CD14-positive monocyte (primary cell): Measurements from ENCODE around the gene SLC39A7. TPM values are rescaled to one million over a fixed set of nuclear protein-coding genes. Genes with fewer than 3 reads are reported as not detected.
A peak's percentile ranks its signal among the peaks of the same experiment; 100 is the strongest.

Source experiments
- DNase-seq, 3 donors: peaks; one replicate each; pipeline ENCODE4 v3.0.0-alpha.2; 2011 to 2022
- H2AFZ ChIP-seq: 2 replicates; pipeline ENCODE4 v1.6.0; 2012; ENCODE audit warnings: mild to moderate bottlenecking, low read depth, low read length, inconsistent platforms; ENCODE audit not compliant: insufficient read depth, poor library complexity, severe bottlenecking
- H3K27ac ChIP-seq, 2 donors: 1 replicate in 1 of 2; 2 replicates in 1 of 2; pipeline ENCODE4 v1.5.1; 2012 to 2013; ENCODE audit warnings: low read length in 2 of 2, control low read depth in 1 of 2, inconsistent platforms in 1 of 2, low read depth in 1 of 2, mild to moderate bottlenecking in 1 of 2
- H3K27me3 ChIP-seq, 2 donors: one replicate each; pipeline versions ENCODE4 v1.6.0 to v1.6.1; 2011 to 2013; ENCODE audit warnings: low read length in 2 of 2; ENCODE audit not compliant: control insufficient read depth in 2 of 2, insufficient read depth in 2 of 2
- H3K36me3 ChIP-seq, 2 donors: replicated peaks in 1 of 2; 1 replicate in 1 of 2; 2 replicates in 1 of 2; pipeline versions ENCODE4 v1.5.1 to v1.6.1; 2012 to 2013; ENCODE audit warnings: low read length in 2 of 2, control low read depth in 1 of 2, inconsistent platforms in 1 of 2, mild to moderate bottlenecking in 1 of 2; ENCODE audit not compliant: insufficient read depth in 2 of 2, control insufficient read depth in 1 of 2
- H3K4me1 ChIP-seq, 2 donors: 1 replicate in 1 of 2; 2 replicates in 1 of 2; pipeline versions ENCODE4 v1.5.1 to v1.6.1; 2012 to 2013; ENCODE audit warnings: low read length in 2 of 2, control low read depth in 1 of 2, inconsistent platforms in 1 of 2, mild to moderate bottlenecking in 1 of 2, moderate library complexity in 1 of 2; ENCODE audit not compliant: insufficient read depth in 2 of 2, control insufficient read depth in 1 of 2
- H3K4me2 ChIP-seq: replicated peaks from 2 replicates; pipeline ENCODE3; 2012; ENCODE audit warnings: low read length, moderate library complexity, mild to moderate bottlenecking; ENCODE audit not compliant: poor library complexity, severe bottlenecking; ENCODE audit errors: extremely low read depth
- H3K4me3 ChIP-seq, 3 experiments: fragments of 200-600 bp in 1 of 3; sonication (generic) in 1 of 3; replicated peaks in 1 of 3; 1 replicate in 2 of 3; 2 replicates in 1 of 3; pipeline ENCODE4 v1.5.1; 2011 to 2013; ENCODE audit warnings: low read length in 3 of 3, mild to moderate bottlenecking in 3 of 3, control low read depth in 2 of 3, low read depth in 2 of 3, inconsistent platforms in 1 of 3, moderate library complexity in 1 of 3
- H3K79me2 ChIP-seq: 2 replicates; pipeline ENCODE4 v1.6.0; 2012; ENCODE audit warnings: mild to moderate bottlenecking, control low read depth, inconsistent platforms, low read length, moderate library complexity; ENCODE audit not compliant: insufficient read depth
- H3K9ac ChIP-seq: 2 replicates; pipeline ENCODE4 v1.6.0; 2017; ENCODE audit warnings: low read length, mild to moderate bottlenecking; ENCODE audit not compliant: insufficient read depth, poor library complexity, severe bottlenecking
- H3K9me3 ChIP-seq, 2 donors: replicated peaks in 1 of 2; 1 replicate in 1 of 2; 2 replicates in 1 of 2; pipeline versions ENCODE4 v1.5.1 to v1.6.1; 2012 to 2013; ENCODE audit warnings: low read length in 2 of 2, control low read depth in 1 of 2; ENCODE audit not compliant: control insufficient read depth in 1 of 2, insufficient read depth in 1 of 2
- H4K20me1 ChIP-seq: 2 replicates; pipeline ENCODE4 v1.6.0; 2012; ENCODE audit warnings: mild to moderate bottlenecking, low read length, control low read depth, moderate library complexity; ENCODE audit not compliant: insufficient read depth
- H3K27ac Mint-ChIP-seq, 7 donors: one replicate each; pipeline ENCODE4 v1.8.0; 2020; ENCODE audit warnings: mild to moderate bottlenecking in 7 of 7, mixed read lengths in 7 of 7, moderate library complexity in 6 of 7, inconsistent platforms in 2 of 7
- H3K27me3 Mint-ChIP-seq, 3 donors: one replicate each; pipeline ENCODE4 v1.8.0; 2021 to 2022; ENCODE audit warnings: low read depth in 3 of 3, mild to moderate bottlenecking in 3 of 3, mixed read lengths in 3 of 3, moderate library complexity in 3 of 3, inconsistent platforms in 1 of 3
- H3K36me3 Mint-ChIP-seq, 2 donors: one replicate each; pipeline ENCODE4 v1.8.0; 2020; ENCODE audit warnings: mixed read lengths in 2 of 2, inconsistent platforms in 1 of 2, mild to moderate bottlenecking in 1 of 2
- H3K4me1 Mint-ChIP-seq: one replicate; pipeline ENCODE4 v1.8.0; 2020; ENCODE audit warnings: mild to moderate bottlenecking, mixed read lengths
- H3K4me3 Mint-ChIP-seq, 2 donors: one replicate each; pipeline ENCODE4 v1.8.0; 2020; ENCODE audit warnings: mild to moderate bottlenecking in 2 of 2, mixed read lengths in 2 of 2, moderate library complexity in 1 of 2
- H3K9me3 Mint-ChIP-seq, 7 donors: one replicate each; pipeline ENCODE4 v1.8.0; 2020 to 2022; ENCODE audit warnings: mixed read lengths in 7 of 7, mild to moderate bottlenecking in 6 of 7, moderate library complexity in 6 of 7, inconsistent platforms in 2 of 7
- CTCF ChIP-seq: fragments of 200-600 bp; IDR thresholded peaks from one replicate; pipeline ENCODE4 v1.8.0; 2022; ENCODE audit warnings: antibody characterized with exemption, mild to moderate bottlenecking
- WGBS: methylation state at CpG from one replicate; pipeline ENCODE4 v1.1.5; 2013; ENCODE audit warnings: missing lambda C conversion rate; ENCODE audit not compliant: insufficient coverage; 5-methylcytosine and 5-hydroxymethylcytosine counted together
- intact Hi-C, 2 donors: fragments of 100-400 bp; cut with micrococcal nuclease; formaldehyde crosslinking; loops; one replicate each; pipeline versions ENCODE4 v1.15.0 to v1.15.1; 2023
- polyA plus RNA-seq, 3 donors: library from polyadenylated mRNA; depleted of rRNA in 1 of 3; unstranded in 2 of 3; stranded (reverse) in 1 of 3; fragments of 300-500 nt in 2 of 3; fragments of >200 nt in 1 of 3; fragmentation: Illumina TruSeq in 2 of 3; gene quantifications; 1 replicate in 2 of 3; 2 replicates in 1 of 3; pipeline ENCODE4 v1.2.3, GENCODE V29; 2012 to 2021

Gene SLC39A7
- polyA plus RNA-seq, 3 donors: 14.5 to 32.7 (median 17.7) TPM

GRCh38 chr6:33191383-33192104 lies 9.1 kb upstream of the SLC39A7 start:
- DNase-seq: no peak
- peaks cover 27 to 31% of the 10 kb centered on the region in 2 donors for H3K36me3 ChIP-seq
- peaks cover 10 to 12% of the 10 kb centered on the region in 2 donors for H3K4me1 ChIP-seq
- WGBS: 65% methylated on average over 8 of the region's 8 CpGs
- peaks cover 33% of the 10 kb centered on the region for H4K20me1 ChIP-seq
- peaks cover 23 to 53% of the 10 kb centered on the region in 2 donors for H3K27me3 ChIP-seq
- H2AFZ ChIP-seq: no peak overlapping the region
- H3K9me3 ChIP-seq: no peaks in the 10 kb centered on the region
- peak overlapping the region in 3 of 7 donors; percentile 7 to 45 (median 12) for H3K27ac Mint-ChIP-seq
- no peaks in the 10 kb centered on the region for H3K79me2 ChIP-seq
- H3K27me3 Mint-ChIP-seq: peaks cover 44 to 57% (median 47%) of the 10 kb centered on the region in 3 donors
- peak overlapping the region in 1 of 2 donors; percentile 79 for H3K4me3 Mint-ChIP-seq
- peaks cover 0 to 13% (median 4%) of the 10 kb centered on the region in 7 donors for H3K9me3 Mint-ChIP-seq
- peaks cover 29 to 32% of the 10 kb centered on the region in 2 donors for H3K36me3 Mint-ChIP-seq
- H3K27ac ChIP-seq: no peak overlapping the region
- H3K4me1 Mint-ChIP-seq: peaks cover 19% of the 10 kb centered on the region
- no peak overlapping the region for H3K9ac ChIP-seq
- H3K4me3 ChIP-seq: no peak overlapping the region
- TF ChIP-seq CTCF: no peak
- intact Hi-C loops: loop anchor here in 1 of 2 donors (10.0 kb wide), 1 partner anchor 53 kb away; no protein-coding TSS in a partner anchor
- H3K4me2 ChIP-seq: no peak overlapping the region

DNA sequence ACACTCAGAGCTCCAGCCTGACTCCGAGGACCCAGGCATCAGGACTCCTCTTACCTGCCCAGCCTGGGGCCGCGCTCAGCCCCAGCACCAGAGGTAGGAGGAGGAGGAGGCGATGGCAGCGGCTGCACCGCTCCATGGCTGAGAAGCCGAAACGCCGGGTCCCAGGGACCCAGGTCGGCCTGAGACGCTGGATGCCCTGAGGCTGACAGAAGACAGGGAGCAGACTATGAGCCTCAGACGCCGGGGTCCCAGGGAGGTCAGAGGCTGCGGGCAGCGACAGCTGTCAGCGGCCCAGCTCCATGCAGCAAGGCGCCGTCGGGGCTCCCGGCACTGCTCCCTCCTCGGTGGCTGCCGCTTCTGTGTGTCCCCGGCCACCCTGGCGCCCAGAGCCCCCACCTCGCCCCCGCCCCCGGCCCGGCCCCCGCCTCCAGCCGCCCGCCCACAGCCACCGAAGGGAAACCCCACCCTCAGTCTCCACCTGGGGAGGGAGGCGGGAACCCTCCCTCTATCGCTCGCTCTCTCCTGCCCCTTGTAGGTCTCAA lies 8.5 kb upstream of the SLC39A7 start, which contains the start of gene COL11A2:
TSS of gene COL11A2 (minus strand) at position 363 of the 542 bp plus-strand sequence. CDS start at position 136, 227 bp downstream.
- Mint-ChIP-seq H3K9me3 (peaks cover 0 to 13% (median 3%) of the 10 kb centered on the region in 7 donors), H3K27ac (peak within 1 kb of the TSS in 2 of 7 donors; percentile 7 to 12), H3K4me3 (peak within 1 kb of the TSS; percentile 62 to 87), H3K36me3 (peaks cover 35 to 37% of the 10 kb centered on the region in 2 donors), H3K27me3 (peaks cover 43 to 54% (median 45%) of the 10 kb centered on the region in 3 donors), H3K4me1 (peaks cover 20% of the 10 kb centered on the region)
- TF ChIP-seq CTCF: no peak
- peaks cover 10 to 12% of the 10 kb centered on the region in 2 donors for H3K4me1 ChIP-seq
- intact Hi-C loops: loop anchor here in 1 of 2 donors (10.0 kb wide), 1 partner anchor 53 kb away; no protein-coding TSS in a partner anchor
- 7% methylated on average over 23 of the region's 35 CpGs for WGBS
- no peak for DNase-seq
- H3K9me3 ChIP-seq: no peaks in the 10 kb centered on the region
- H3K36me3 ChIP-seq: peaks cover 33 to 37% of the 10 kb centered on the region in 2 donors
- H3K79me2 ChIP-seq: no peaks in the 10 kb centered on the region
- H3K9ac ChIP-seq: no peak within 1 kb of the TSS
- peaks cover 23 to 48% of the 10 kb centered on the region in 2 donors for H3K27me3 ChIP-seq
- H2AFZ ChIP-seq: no peak within 1 kb of the TSS
- H4K20me1 ChIP-seq: peaks cover 39% of the 10 kb centered on the region
- no peak within 1 kb of the TSS for H3K27ac ChIP-seq
- peak within 1 kb of the TSS; percentile 39 for H3K4me2 ChIP-seq
- peak within 1 kb of the TSS in 1 of 3 experiments; percentile 21 for H3K4me3 ChIP-seq
